WTC11 (cell line): Measurements from ENCODE around the gene NEURL4. TPM values are rescaled to one million over a fixed set of nuclear protein-coding genes. Genes with fewer than 3 reads are reported as not detected.

Experiments used
- ATAC-seq: fragments of 200-7000 bp; cut with Tn5 transposase; 2 replicates; pipeline ENCODE4 v1.10.0; 2021; ENCODE audit warnings: mild to moderate bottlenecking, moderate library complexity
- CTCF ChIA-PET: fragments of 300-600 bp; sonication (Branson Sonifier 250); formaldehyde crosslinking; loops from one replicate; lab custom pipeline; 2021; ENCODE audit warnings: antibody characterized with exemption; lab: Charles Lee
- POLR2A ChIA-PET: fragments of 350-600 bp; sonication (Branson Sonifier 250); formaldehyde crosslinking; loops from one replicate; lab custom pipeline; 2021; ENCODE audit warnings: antibody characterized with exemption; lab: Charles Lee
- DNase-seq: peaks from one replicate; pipeline ENCODE4 v3.0.0; 2021; ENCODE audit warnings: low spot score
- H3K27ac Mint-ChIP-seq: 2 replicates; pipeline ENCODE4 v1.8.0; 2021; ENCODE audit warnings: mixed read lengths
- H3K27me3 Mint-ChIP-seq: 2 replicates; pipeline ENCODE4 v1.8.0; 2021; ENCODE audit warnings: low read depth, mild to moderate bottlenecking, moderate library complexity, mixed read lengths
- H3K36me3 Mint-ChIP-seq: 2 replicates; pipeline ENCODE4 v1.8.0; 2021; ENCODE audit warnings: mixed read lengths
- H3K4me1 Mint-ChIP-seq: 2 replicates; pipeline ENCODE4 v1.8.0; 2022; ENCODE audit warnings: mixed read lengths
- H3K4me3 Mint-ChIP-seq: 2 replicates; pipeline ENCODE4 v1.8.0; 2021; ENCODE audit warnings: mild to moderate bottlenecking, moderate library complexity, mixed read lengths
- H3K9me3 Mint-ChIP-seq: 2 replicates; pipeline ENCODE4 v1.8.0; 2021; ENCODE audit warnings: mixed read lengths
- ATF2 ChIP-seq: sonication (generic); formaldehyde crosslinking; IDR thresholded peaks from 2 replicates; pipeline ENCODE4 v1.8.1; 2022; ENCODE audit warnings: low read depth, missing genetic modification reagents, borderline replicate concordance
- CREM ChIP-seq: sonication (generic); formaldehyde crosslinking; IDR thresholded peaks from 2 replicates; pipeline ENCODE4 v1.8.1; 2022; ENCODE audit warnings: mild to moderate bottlenecking, missing genetic modification reagents, moderate library complexity
- EMX1 ChIP-seq: fragments of 250-450 bp; sonication (Bioruptor Pico); IDR thresholded peaks from 2 replicates; pipeline ENCODE4 v1.8.0; 2021; ENCODE audit warnings: mild to moderate bottlenecking
- ERG ChIP-seq: fragments of 250-450 bp; sonication (Bioruptor Pico); IDR thresholded peaks from 2 replicates; pipeline ENCODE4 v1.8.0; 2021; ENCODE audit warnings: mild to moderate bottlenecking
- ETV6 ChIP-seq: sonication (generic); formaldehyde crosslinking; IDR thresholded peaks from 2 replicates; pipeline ENCODE4 v1.8.1; 2022; ENCODE audit warnings: mild to moderate bottlenecking, missing genetic modification reagents
- GRHL2 ChIP-seq: fragments of 250-450 bp; sonication (Bioruptor Pico); IDR thresholded peaks from 2 replicates; pipeline ENCODE4 v1.8.0; 2022; ENCODE audit warnings: mild to moderate bottlenecking, moderate library complexity; ENCODE audit not compliant: insufficient replicate concordance, severe bottlenecking
- GTF2I ChIP-seq: fragments of 250-450 bp; sonication (Bioruptor Pico); conservative IDR thresholded peaks from 2 replicates; pipeline ENCODE4 v1.4.0; 2021; ENCODE audit warnings: mild to moderate bottlenecking
- IRF1 ChIP-seq: sonication (generic); formaldehyde crosslinking; IDR thresholded peaks from 2 replicates; pipeline ENCODE4 v1.8.0; 2023; ENCODE audit warnings: missing genetic modification reagents
- KAT7 ChIP-seq: sonication (generic); formaldehyde crosslinking; IDR thresholded peaks from 2 replicates; pipeline ENCODE4 v1.8.1; 2023; ENCODE audit warnings: missing genetic modification reagents, mild to moderate bottlenecking, borderline replicate concordance
- NFATC4 ChIP-seq: fragments of 250-450 bp; sonication (Bioruptor Pico); IDR thresholded peaks from 2 replicates; pipeline ENCODE4 v1.9.0; 2021; ENCODE audit warnings: mild to moderate bottlenecking
- NR3C1 ChIP-seq: sonication (generic); formaldehyde crosslinking; conservative IDR thresholded peaks from 2 replicates; pipeline ENCODE4 v1.8.1; 2023; ENCODE audit warnings: low read depth, mild to moderate bottlenecking, missing genetic modification reagents
- SMAD3 ChIP-seq: sonication (generic); formaldehyde crosslinking; IDR thresholded peaks from 2 replicates; pipeline ENCODE4 v1.8.0; 2022; ENCODE audit warnings: missing genetic modification reagents, mild to moderate bottlenecking, borderline replicate concordance
- SOX15 ChIP-seq: fragments of 250-450 bp; sonication (Bioruptor Pico); IDR thresholded peaks from 2 replicates; pipeline ENCODE4 v1.9.0; 2021; ENCODE audit warnings: mild to moderate bottlenecking
- ZNF232 ChIP-seq: sonication (generic); formaldehyde crosslinking; IDR thresholded peaks from 2 replicates; pipeline ENCODE4 v1.8.0; 2022; ENCODE audit warnings: mild to moderate bottlenecking, missing genetic modification reagents
- ZNF416 ChIP-seq: fragments of 250-450 bp; sonication (Bioruptor Pico); IDR thresholded peaks from 2 replicates; pipeline ENCODE4 v1.9.0; 2021; ENCODE audit warnings: mild to moderate bottlenecking, inconsistent platforms
- total RNA-seq: library from RNA; stranded (reverse); gene quantifications from 3 replicates; pipeline ENCODE4 v1.2.3, GENCODE V29; 2021
- TF ChIP-seq, protein P1 (sequence below): sonication (generic); formaldehyde crosslinking; IDR thresholded peaks from 2 replicates; pipeline ENCODE4 v1.8.1; 2023; ENCODE audit warnings: mild to moderate bottlenecking, moderate library complexity, missing genetic modification reagents
- TF ChIP-seq, protein P2 (sequence below): sonication (generic); formaldehyde crosslinking; IDR thresholded peaks from 2 replicates; pipeline ENCODE4 v1.8.1; 2022; ENCODE audit warnings: low read depth, mild to moderate bottlenecking, moderate library complexity, missing genetic modification reagents, borderline replicate concordance
- TF ChIP-seq, protein P3 (sequence below): sonication (generic); formaldehyde crosslinking; IDR thresholded peaks from 2 replicates; pipeline ENCODE4 v1.8.1; 2022; ENCODE audit warnings: mild to moderate bottlenecking, moderate library complexity, missing genetic modification reagents

Gene NEURL4
- total RNA-seq, 1 experiment from 2014 or later: 64.4 TPM

- H3K4me3 Mint-ChIP-seq: peak overlapping the region; percentile 73
- H3K27me3 Mint-ChIP-seq: no peaks in the 10 kb centered on the region
- no peaks in the 10 kb centered on the region for H3K9me3 Mint-ChIP-seq
- ChIA-PET CTCF (interaction anchor here (0.8 to 3.3 kb wide), 15 partner anchors 15 to 275 kb away, joined by 3 to 19 read pairs (median 5); partner anchors contain the start of genes GABARAP, NEURL4, SLC2A4 and TMEM256), POLR2A (interaction anchor here (1.3 to 3.9 kb wide), 4 partner anchors 15 to 246 kb away, joined by 3 to 21 read pairs (median 4); partner anchors contain the start of genes ACADVL, ACAP1, DLG4 and NEURL4)
- ATAC-seq (no peak), DNase-seq (no peak)
- peaks cover 58% of the 10 kb centered on the region for H3K36me3 Mint-ChIP-seq
- TF ChIP-seq NR3C1 (CRISPR knock-in tag): no peak
- TF ChIP-seq, protein P1, sequence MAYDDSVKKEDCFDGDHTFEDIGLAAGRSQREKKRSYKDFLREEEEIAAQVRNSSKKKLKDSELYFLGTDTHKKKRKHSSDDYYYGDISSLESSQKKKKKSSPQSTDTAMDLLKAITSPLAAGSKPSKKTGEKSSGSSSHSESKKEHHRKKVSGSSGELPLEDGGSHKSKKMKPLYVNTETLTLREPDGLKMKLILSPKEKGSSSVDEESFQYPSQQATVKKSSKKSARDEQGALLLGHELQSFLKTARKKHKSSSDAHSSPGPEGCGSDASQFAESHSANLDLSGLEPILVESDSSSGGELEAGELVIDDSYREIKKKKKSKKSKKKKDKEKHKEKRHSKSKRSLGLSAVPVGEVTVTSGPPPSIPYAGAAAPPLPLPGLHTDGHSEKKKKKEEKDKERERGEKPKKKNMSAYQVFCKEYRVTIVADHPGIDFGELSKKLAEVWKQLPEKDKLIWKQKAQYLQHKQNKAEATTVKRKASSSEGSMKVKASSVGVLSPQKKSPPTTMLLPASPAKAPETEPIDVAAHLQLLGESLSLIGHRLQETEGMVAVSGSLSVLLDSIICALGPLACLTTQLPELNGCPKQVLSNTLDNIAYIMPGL (CRISPR knock-in tag): no peak
- TF ChIP-seq, protein P2, sequence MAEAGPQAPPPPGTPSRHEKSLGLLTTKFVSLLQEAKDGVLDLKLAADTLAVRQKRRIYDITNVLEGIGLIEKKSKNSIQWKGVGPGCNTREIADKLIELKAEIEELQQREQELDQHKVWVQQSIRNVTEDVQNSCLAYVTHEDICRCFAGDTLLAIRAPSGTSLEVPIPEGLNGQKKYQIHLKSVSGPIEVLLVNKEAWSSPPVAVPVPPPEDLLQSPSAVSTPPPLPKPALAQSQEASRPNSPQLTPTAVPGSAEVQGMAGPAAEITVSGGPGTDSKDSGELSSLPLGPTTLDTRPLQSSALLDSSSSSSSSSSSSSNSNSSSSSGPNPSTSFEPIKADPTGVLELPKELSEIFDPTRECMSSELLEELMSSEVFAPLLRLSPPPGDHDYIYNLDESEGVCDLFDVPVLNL (CRISPR knock-in tag): no peak
- TF ChIP-seq SOX15 (CRISPR knock-in tag): no peak
- TF ChIP-seq ERG (CRISPR knock-in tag): no peak
- no peak for TF ChIP-seq ZNF416 (CRISPR knock-in tag)
- TF ChIP-seq ZNF232 (CRISPR knock-in tag): no peak
- TF ChIP-seq NFATC4 (CRISPR knock-in tag): no peak
- TF ChIP-seq SMAD3: no peak
- TF ChIP-seq, protein P3, sequence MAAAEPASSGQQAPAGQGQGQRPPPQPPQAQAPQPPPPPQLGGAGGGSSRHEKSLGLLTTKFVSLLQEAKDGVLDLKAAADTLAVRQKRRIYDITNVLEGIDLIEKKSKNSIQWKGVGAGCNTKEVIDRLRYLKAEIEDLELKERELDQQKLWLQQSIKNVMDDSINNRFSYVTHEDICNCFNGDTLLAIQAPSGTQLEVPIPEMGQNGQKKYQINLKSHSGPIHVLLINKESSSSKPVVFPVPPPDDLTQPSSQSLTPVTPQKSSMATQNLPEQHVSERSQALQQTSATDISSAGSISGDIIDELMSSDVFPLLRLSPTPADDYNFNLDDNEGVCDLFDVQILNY: no peak
- TF ChIP-seq GRHL2: no peak
- TF ChIP-seq EMX1 (CRISPR knock-in tag): no peak
- no peak for TF ChIP-seq ETV6 (CRISPR knock-in tag)
- no peak for TF ChIP-seq GTF2I (CRISPR knock-in tag)
- no peak for TF ChIP-seq CREM (CRISPR knock-in tag)
- no peak for TF ChIP-seq KAT7 (CRISPR knock-in tag)
- TF ChIP-seq IRF1 (CRISPR knock-in tag): no peak
- no peak for TF ChIP-seq ATF2 (CRISPR knock-in tag)
- peak overlapping the region; percentile 95 for H3K27ac Mint-ChIP-seq
- H3K4me1 Mint-ChIP-seq: peaks cover 38% of the 10 kb centered on the region
Measured at GRCh38 chr17:7313890-7314718, 15.0 kb downstream of the NEURL4 start.
